CD1c-positive myeloid dendritic cell (primary cell): ENCODE data around the gene TSPOAP1.

Experiments used
- DNase-seq: peaks from one replicate; pipeline ENCODE4 v3.0.0-alpha.2; 2016; ENCODE audit errors: extremely low spot score

The TSPOAP1 gene

GRCh38 chr17:58253082-58253481, 75.5 kb downstream of the TSPOAP1 start:
- no peak for DNase-seq

- no peak for DNase-seq
Measured at GRCh38 chr17:58252141-58252540, 76.5 kb downstream of the TSPOAP1 start.
